HepG2 (cell line): ENCODE results near the gene THOC6. TPM values are rescaled to one million over a fixed set of nuclear protein-coding genes. Genes with fewer than 3 reads are reported as not detected.

ENCODE experiments used
- ATAC-seq: fragments of 200-7000 bp; cut with Tn5 transposase; 3 replicates; pipeline ENCODE4 v1.9.1; 2020; ENCODE audit warnings: mild to moderate bottlenecking, moderate library complexity
- BruUV-seq: library from RNA; stranded (reverse); fragments of 400-500 nt; replicated peaks from 2 replicates; lab custom pipeline; 2021; lab: Mats Ljungman, UMichigan
- CTCF ChIA-PET: fragments of 300-600 bp; formaldehyde crosslinking; extraction: SDS; loops from one replicate; lab custom pipeline; 2021; ENCODE audit warnings: low total read pairs, inconsistent platforms, low intra/inter-chr PET ratio; lab: Yijun Ruan, JAX
- POLR2A ChIA-PET: fragments of 350-600 bp; sonication (Branson Sonifier 250); formaldehyde crosslinking; loops from one replicate; lab custom pipeline; 2020; ENCODE audit warnings: antibody characterized with exemption, inconsistent platforms; lab: Yijun Ruan, JAX
- DNase-seq: peaks from one replicate; pipeline ENCODE4 v3.0.0-alpha.2; 2015; ENCODE audit warnings: low spot score
- FAIRE-seq: peaks from 3 replicates; lab custom pipeline; 2011; peaks lifted over from hg19 to GRCh38; lab: Jason Lieb, UNC
- H2AFZ ChIP-seq: one replicate; pipeline ENCODE4 v1.6.1; 2011; ENCODE audit warnings: low read length, inconsistent platforms
- H3K27ac ChIP-seq: fragments of 300-600 bp; 3 replicates; pipeline ENCODE4 v1.8.0; 2011; ENCODE audit warnings: mixed run types, mild to moderate bottlenecking, mixed read lengths, low read length, inconsistent platforms; ENCODE audit not compliant: insufficient read depth; ENCODE audit errors: extremely low read length
- H3K27me3 ChIP-seq, 2 experiments: fragments of 200-600 bp in 1 of 2; 2 replicates in 1 of 2; 3 replicates in 1 of 2; pipeline versions ENCODE4 v1.6.0 to v1.8.0; 2011; ENCODE audit warnings: low read length in 2 of 2, mild to moderate bottlenecking in 2 of 2, moderate library complexity in 2 of 2, inconsistent platforms in 1 of 2; ENCODE audit not compliant: insufficient read depth in 2 of 2, control insufficient read depth in 1 of 2
- H3K36me3 ChIP-seq, 2 experiments: fragments of 200-600 bp in 1 of 2; replicated peaks in 1 of 2; 2 replicates in 1 of 2; 3 replicates in 1 of 2; pipeline versions ENCODE4 v1.5.1 to v1.8.0; 2011; ENCODE audit warnings: low read length in 2 of 2, inconsistent platforms in 1 of 2; ENCODE audit not compliant: insufficient read depth in 2 of 2, control insufficient read depth in 1 of 2
- H3K4me1 ChIP-seq: 2 replicates; pipeline ENCODE4 v1.5.1; 2012; ENCODE audit warnings: low read length, inconsistent platforms; ENCODE audit not compliant: insufficient read depth
- H3K4me2 ChIP-seq: 2 replicates; pipeline ENCODE4 v1.6.0; 2011; ENCODE audit warnings: low read depth, low read length, inconsistent platforms
- H3K4me3 ChIP-seq, 3 experiments: fragments of 200-600 bp in 1 of 3; sonication (generic), shearing (Covaris generic) in 1 of 3; replicated peaks in 1 of 3; 2 replicates each; pipeline ENCODE4 v1.5.1; 2011 to 2016; ENCODE audit warnings: low read length in 3 of 3, inconsistent platforms in 2 of 3, low read depth in 2 of 3, mild to moderate bottlenecking in 2 of 3, control low read depth in 1 of 3, mixed read lengths in 1 of 3; ENCODE audit not compliant: insufficient read depth in 1 of 3
- H3K79me2 ChIP-seq: one replicate; pipeline ENCODE4 v1.6.1; 2011; ENCODE audit warnings: low read length, inconsistent platforms; ENCODE audit not compliant: insufficient read depth
- H3K9ac ChIP-seq: 2 replicates; pipeline ENCODE4 v1.6.0; 2011; ENCODE audit warnings: mild to moderate bottlenecking, low read depth, low read length, inconsistent platforms; ENCODE audit not compliant: insufficient read depth
- H3K9me3 ChIP-seq: 2 replicates; pipeline ENCODE4 v1.5.1; 2012; ENCODE audit warnings: mild to moderate bottlenecking, low read length
- H4K20me1 ChIP-seq: 2 replicates; pipeline ENCODE4 v1.6.0; 2011; ENCODE audit warnings: inconsistent platforms, mild to moderate bottlenecking, low read length, moderate library complexity; ENCODE audit not compliant: insufficient read depth
- AGO2 ChIP-seq: fragments of 200-400 bp; formaldehyde crosslinking; optimal IDR thresholded peaks from 2 replicates; pipeline ENCODE3; 2017; ENCODE audit warnings: mild to moderate bottlenecking, low read depth, low read length, moderate library complexity
- AHR ChIP-seq: IDR thresholded peaks from 2 replicates; pipeline ENCODE4 v1.6.1; 2018; ENCODE audit warnings: missing genetic modification reagents, missing compliant biosample characterization
- EP300 ChIP-seq, 3 experiments: sonication (generic) in 1 of 3; formaldehyde crosslinking in 1 of 3; IDR thresholded peaks; 2 replicates each; pipeline versions ENCODE4 v1.5.1 to v1.6.1; 2011 to 2020; ENCODE audit warnings: low read depth in 2 of 3, low read length in 2 of 3, borderline replicate concordance in 1 of 3, improper control_type of control experiment in 1 of 3, mild to moderate bottlenecking in 1 of 3, missing genetic modification reagents in 1 of 3, moderate library complexity in 1 of 3
- HNRNPL ChIP-seq: fragments of 200-400 bp; formaldehyde crosslinking; IDR thresholded peaks from 2 replicates; pipeline ENCODE4 v1.6.1; 2017; ENCODE audit warnings: mild to moderate bottlenecking, low read depth, low read length
- HOXA3 ChIP-seq: sonication (generic); formaldehyde crosslinking; IDR thresholded peaks from 2 replicates; pipeline ENCODE4 v1.5.0; 2020; ENCODE audit warnings: missing genetic modification reagents
- JARID2 ChIP-seq: sonication (generic); formaldehyde crosslinking; IDR thresholded peaks from 2 replicates; pipeline ENCODE4 v1.8.1; 2023; ENCODE audit warnings: missing genetic modification reagents, inconsistent platforms; ENCODE audit not compliant: insufficient replicate concordance
- JUNB ChIP-seq: sonication (generic); formaldehyde crosslinking; IDR thresholded peaks from 2 replicates; pipeline ENCODE4 v1.8.0; 2022; ENCODE audit warnings: missing genetic modification reagents, mild to moderate bottlenecking, borderline replicate concordance
- JUND ChIP-seq: sonication (generic); formaldehyde crosslinking; IDR thresholded peaks from 2 replicates; pipeline ENCODE4 v1.8.0; 2022; ENCODE audit warnings: mild to moderate bottlenecking, missing genetic modification reagents
- KDM1A ChIP-seq: IDR thresholded peaks from 2 replicates; pipeline ENCODE4 v1.6.1; 2016; ENCODE audit warnings: missing compliant biosample characterization
- MEF2D ChIP-seq: sonication (generic); formaldehyde crosslinking; IDR thresholded peaks from 2 replicates; pipeline ENCODE4 v1.5.1; 2020; ENCODE audit warnings: mild to moderate bottlenecking, missing genetic modification reagents
- NFE2L1 ChIP-seq: sonication (generic); formaldehyde crosslinking; IDR thresholded peaks from 2 replicates; pipeline ENCODE4 v1.4.0; 2020; ENCODE audit warnings: missing genetic modification reagents, mild to moderate bottlenecking, borderline replicate concordance
- POLR2A ChIP-seq, 2 experiments: IDR thresholded peaks; 2 replicates each; pipeline ENCODE4 v1.6.1; 2011; ENCODE audit warnings: low read depth in 2 of 2, low read length in 2 of 2, mild to moderate bottlenecking in 1 of 2, moderate library complexity in 1 of 2; ENCODE audit not compliant: insufficient read depth in 1 of 2
- SAP130 ChIP-seq: IDR thresholded peaks from 2 replicates; pipeline ENCODE4 v1.6.1; 2016; ENCODE audit warnings: low read depth
- ZBTB3 ChIP-seq: sonication (generic); formaldehyde crosslinking; IDR thresholded peaks from 2 replicates; pipeline ENCODE4 v1.4.0; 2020; ENCODE audit warnings: low read depth, mild to moderate bottlenecking, moderate library complexity, missing genetic modification reagents, borderline replicate concordance
- ZNF256 ChIP-seq: sonication (generic); formaldehyde crosslinking; conservative IDR thresholded peaks from 2 replicates; pipeline ENCODE4 v1.4.0; 2020; ENCODE audit warnings: missing genetic modification reagents
- ZNF746 ChIP-seq: sonication (generic); formaldehyde crosslinking; IDR thresholded peaks from 2 replicates; pipeline ENCODE4 v1.8.0; 2022; ENCODE audit warnings: mild to moderate bottlenecking, missing genetic modification reagents
- ZNF883 ChIP-seq: sonication (generic); formaldehyde crosslinking; IDR thresholded peaks from 2 replicates; pipeline ENCODE4 v1.5.1; 2020; ENCODE audit warnings: mild to moderate bottlenecking, missing genetic modification reagents; ENCODE audit errors: not compliant biosample characterization
- WGBS: methylation state at CpG from one replicate; pipeline ENCODE4 v1.1.6; 2017; ENCODE audit warnings: low lambda C conversion rate; 5-methylcytosine and 5-hydroxymethylcytosine counted together
- in situ Hi-C: cut with HindIII; loops from 2 replicates; pipeline ENCODE4 v1.10.0; 2017; ENCODE audit warnings: low pct_unique_long_range_greater_than_20kb; ENCODE audit not compliant: extremely low pct_ligation_motif_present
- intact Hi-C: fragments of 100-400 bp; cut with micrococcal nuclease; formaldehyde crosslinking; loops from one replicate; pipeline ENCODE4 v1.10.0; 2022; ENCODE audit not compliant: unreplicated experiment
- polyA plus RNA-seq, 8 experiments: library from polyadenylated mRNA; depleted of rRNA in 3 of 8; stranded (reverse) in 7 of 8; unstranded in 1 of 8; fragments of >200 nt; fragmentation: Illumina TruSeq in 4 of 8; extraction: Trizol in 4 of 8; gene quantifications; 2 replicates each; pipeline versions ENCODE4 v1.2.1 to v1.2.3, GENCODE V29; 2011 to 2016; ENCODE audit warnings: low read depth in 4 of 8, missing spikeins in 1 of 8, mixed read lengths in 1 of 8; ENCODE audit not compliant: insufficient read depth in 1 of 8
- total RNA-seq, 5 experiments: library from RNA; depleted of rRNA; stranded (reverse); fragments of >200 nt; fragmentation: Illumina TruSeq; extraction: Trizol; gene quantifications; 2 replicates each; pipeline ENCODE4 v1.2.3, GENCODE V29; 2016; ENCODE audit warnings: low read depth in 1 of 5

Gene THOC6
- total and polyA plus RNA-seq, 2 of the 13 experiments (the other 11 are each of a cell fraction or from before 2014, with no cell fraction given) = 32.1 to 37.0 TPM

GRCh38 chr16:3026003-3026378 is 2.2 kb downstream of the THOC6 start (continued):
- no peak for TF ChIP-seq EP300 (IDR thresholded peaks at IDR 0.05; ENCODE audit: low read depth in 2 of 2, low read length in 2 of 2)
- no peak for TF ChIP-seq EP300 (CRISPR knock-in tag; IDR thresholded peaks at IDR 0.05; ENCODE audit: borderline replicate concordance)
- TF ChIP-seq ZBTB3 (CRISPR knock-in tag) = no peak

- ATAC-seq (no peak), FAIRE-seq (no peak), DNase-seq (no peak)
- Histone ChIP-seq H3K4me1 (peaks cover 47% of the 10 kb centered on the region), H3K4me2 (no peak overlapping the region), H3K9me3 (no peaks in the 10 kb centered on the region), H3K9ac (no peak overlapping the region), H3K79me2 (peaks cover 5% of the 10 kb centered on the region), H3K27me3 (peaks cover 5 to 32% of the 10 kb centered on the region in 2 experiments), H2AFZ (no peak overlapping the region), H4K20me1 (peaks cover 23% of the 10 kb centered on the region; the same call in 1 of the 2 replicates), H3K4me3 (no peak overlapping the region), H3K36me3 (peaks cover 16 to 17% of the 10 kb centered on the region in 2 experiments; a peak in 4 of 5 replicates), H3K27ac (no peak overlapping the region)
- ChIA-PET CTCF (no interaction called here), POLR2A (interaction anchor here (0.9 to 18.8 kb wide), 8 partner anchors 16 to 104 kb away, joined by 3 to 750 read pairs (median 6); partner anchors contain the start of genes CLDN9 and IL32)
- in situ Hi-C loops (no loop called here), intact Hi-C loops (no loop called here)
- WGBS = 94% methylated on average over 21 of the region's 24 CpGs
- no TSS peak for BruUV-seq
- TF ChIP-seq JUND (no peak), NFE2L1 (CRISPR knock-in tag) (no peak), ZNF883 (CRISPR knock-in tag) (no peak), SAP130 (CRISPR knock-in tag) (no peak), HNRNPL (no peak), JUNB (CRISPR knock-in tag) (no peak), MEF2D (no peak), KDM1A (CRISPR knock-in tag) (no peak), ZNF746 (CRISPR knock-in tag) (no peak), POLR2A (IDR thresholded peaks at IDR 0.05; ENCODE audit: insufficient read depth in 1 of 2, low read depth in 2 of 2, low read length in 2 of 2) (0 out of 4 replicates have a peak, but pooled peaks of 1 of the 2 experiments have one; percentile 16), JARID2 (no peak), ZNF256 (no peak), AHR (no peak), HOXA3 (CRISPR knock-in tag) (no peak), AGO2 (peak; percentile 40)
These were observed 3.0 kb downstream of the THOC6 start for GRCh38 chr16:3026609-3027488.
